22Rv1 (cell line): ENCODE results near the gene FBXO17.

Experiments
- CTCF ChIP-seq: fragments of 450-650 bp; IDR thresholded peaks from 2 replicates; pipeline ENCODE4 v1.5.1; 2017; ENCODE audit warnings: mild to moderate bottlenecking
- ZFX ChIP-seq: fragments of 450-650 bp; IDR thresholded peaks from 2 replicates; pipeline ENCODE4 v1.6.1; 2017; ENCODE audit warnings: antibody characterized with exemption, borderline replicate concordance

DNA sequence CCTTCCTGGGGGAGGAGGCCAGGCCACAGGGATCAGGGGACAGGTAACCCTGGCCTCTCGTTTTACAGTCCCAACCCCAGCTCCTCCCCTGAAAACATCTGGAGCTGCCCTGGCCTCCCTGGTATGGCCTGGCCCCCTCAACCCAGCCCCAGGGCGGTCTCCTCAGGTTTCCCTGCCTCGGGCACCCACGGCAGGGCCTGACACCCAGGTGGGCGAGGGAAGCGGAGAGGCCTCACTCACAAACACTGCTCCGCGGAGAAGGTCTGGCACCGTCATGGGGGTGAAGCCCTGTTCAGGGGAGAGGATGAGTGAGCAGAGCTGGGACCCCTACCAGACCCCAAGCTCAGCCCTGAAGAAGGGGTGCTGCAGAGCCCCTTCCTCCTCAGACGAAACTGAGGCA lies 57.0 kb downstream of the FBXO17 start:
- TF ChIP-seq CTCF (no peak), ZFX (no peak)
